Left lung (tissue), 10 donors: ENCODE data around the gene CCL18. TPM values are rescaled to one million over a fixed set of nuclear protein-coding genes. Genes with fewer than 3 reads are reported as not detected.

Source experiments
- ATAC-seq: fragments of 200-7000 bp; cut with Tn5 transposase; one replicate; pipeline ENCODE4 v1.9.1; 2020; ENCODE audit warnings: moderate library complexity
- DNase-seq, 4 donors: peaks; one replicate each; pipeline ENCODE4 v3.0.0-alpha.2; 2013 to 2020
- H3K27ac ChIP-seq, 2 donors: fragments of 200-600 bp; sonication (generic) in 1 of 2; one replicate each; pipeline versions ENCODE4 v1.5.0 to v1.8.0; 2020 to 2021
- H3K27me3 ChIP-seq, 2 donors: fragments of 200-600 bp; sonication (generic) in 1 of 2; one replicate each; pipeline versions ENCODE4 v1.5.0 to v1.8.0; 2020 to 2021
- H3K36me3 ChIP-seq, 2 donors: fragments of 200-600 bp; sonication (generic) in 1 of 2; one replicate each; pipeline versions ENCODE4 v1.5.0 to v1.8.0; 2020 to 2021
- H3K4me1 ChIP-seq, 2 donors: fragments of 200-600 bp; one replicate each; pipeline ENCODE4 v1.8.0; 2021
- H3K4me3 ChIP-seq, 2 donors: fragments of 200-600 bp; sonication (generic) in 1 of 2; one replicate each; pipeline versions ENCODE4 v1.5.0 to v1.8.0; 2020 to 2021; ENCODE audit warnings: mild to moderate bottlenecking in 1 of 2
- H3K9me3 ChIP-seq, 2 donors: fragments of 200-600 bp; sonication (generic) in 1 of 2; one replicate each; pipeline versions ENCODE4 v1.5.0 to v1.8.0; 2020 to 2021
- CTCF ChIP-seq, 2 donors: fragments of 200-600 bp; sonication (generic) in 1 of 2; IDR thresholded peaks; one replicate each; pipeline versions ENCODE4 v1.5.0 to v1.8.0; 2021; ENCODE audit warnings: antibody characterized with exemption in 2 of 2
- intact Hi-C, 2 donors: fragments of 100-400 bp; cut with DNase I; formaldehyde crosslinking; loops; one replicate each; pipeline versions ENCODE4 v1.11.2 to v1.14.2; 2022
- polyA plus RNA-seq, 6 donors: library from polyadenylated mRNA; unstranded; fragments of 120-200 nt; gene quantifications; one replicate each; pipeline ENCODE4 v1.2.1, GENCODE V29; 2013; ENCODE audit not compliant: insufficient read length in 6 of 6
- total RNA-seq, 2 donors: library from RNA; stranded (reverse); fragmentation: NEBNext Ultra II Directional; extraction: Animal tissue kit (Norgen Biotek cat#: 25700); gene quantifications; one replicate each; pipeline ENCODE4 v1.2.1, GENCODE V29; 2021
- donor health status: DM: no; HTN: yes; CAD: no.
- donor health status: DM: no; HTN: no; CAD: no.

CCL18 gene
- total and polyA plus RNA-seq, 8 donors = 0.20 to 348 (median 227) TPM; not detected in 5

DNA sequence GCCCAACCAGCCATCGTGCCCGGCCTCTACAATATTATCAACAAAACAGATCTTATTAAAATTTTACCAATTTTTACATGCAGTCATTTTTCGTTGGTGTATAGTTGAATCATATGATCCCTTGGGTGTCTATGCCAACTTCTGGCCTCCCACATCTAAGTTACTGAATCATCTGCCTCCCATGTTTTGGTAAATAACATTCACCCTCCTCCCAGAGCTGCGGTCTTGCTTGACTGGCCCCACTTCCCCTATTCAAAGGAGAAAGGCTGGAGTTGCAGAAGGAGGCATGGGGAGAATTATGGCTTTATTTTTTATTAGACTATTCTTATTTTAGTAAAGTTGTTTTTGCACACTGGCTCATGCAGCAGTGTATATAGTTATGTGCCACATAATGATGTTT lies 27.8 kb upstream of the CCL18 start:
- peak in 1 of 4 donors; percentile 51 for DNase-seq
- no peaks in the 10 kb centered on the region for H3K9me3 ChIP-seq
- ATAC-seq = peak; percentile 55
- no peak for TF ChIP-seq CTCF (IDR thresholded peaks at IDR 0.05)
- H3K4me3 ChIP-seq = no peak overlapping the region
- no peaks in the 10 kb centered on the region for H3K4me1 ChIP-seq
- H3K27me3 ChIP-seq = no peaks in the 10 kb centered on the region
- no peaks in the 10 kb centered on the region for H3K36me3 ChIP-seq
- intact Hi-C loops = no loop called here
- peak overlapping the region in 1 of 2 donors; percentile 55 for H3K27ac ChIP-seq

DNA sequence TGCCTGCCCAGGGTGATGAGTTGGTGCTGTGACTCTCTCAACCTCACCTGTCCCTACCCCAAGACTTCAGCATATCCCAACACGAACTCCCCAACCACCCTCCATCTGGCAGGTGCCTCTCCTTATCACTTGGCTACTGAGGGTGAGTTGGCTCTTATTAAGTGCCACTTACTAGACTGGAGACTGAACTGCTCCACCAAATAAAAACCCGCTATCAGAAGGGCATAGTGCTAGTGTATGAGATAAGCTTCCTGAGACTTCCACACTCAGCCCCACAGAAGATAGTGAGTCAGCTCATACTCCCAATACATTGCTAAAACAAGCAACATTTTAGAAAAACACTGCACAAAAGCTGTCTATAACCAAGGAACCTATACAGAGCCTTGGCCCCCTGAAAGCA lies 16.0 kb upstream of the CCL18 start:
- Histone ChIP-seq H3K27ac (no peak overlapping the region), H3K4me3 (no peak overlapping the region), H3K36me3 (no peaks in the 10 kb centered on the region), H3K27me3 (no peaks in the 10 kb centered on the region), H3K4me1 (no peaks in the 10 kb centered on the region), H3K9me3 (peaks cover 0 to 41% of the 10 kb centered on the region in 2 donors)
- intact Hi-C loops = no loop called here
- no peak for DNase-seq
- ATAC-seq = no peak
- no peak for TF ChIP-seq CTCF (IDR thresholded peaks at IDR 0.05)

- H3K9me3 ChIP-seq = peaks cover 0 to 41% of the 10 kb centered on the region in 2 donors
- no peak for TF ChIP-seq CTCF (IDR thresholded peaks at IDR 0.05)
- no peak overlapping the region for H3K27ac ChIP-seq
- H3K4me3 ChIP-seq = no peak overlapping the region
- H3K27me3 ChIP-seq = no peaks in the 10 kb centered on the region
- intact Hi-C loops = no loop called here
- no peaks in the 10 kb centered on the region for H3K4me1 ChIP-seq
- ATAC-seq (no peak), DNase-seq (no peak)
- no peaks in the 10 kb centered on the region for H3K36me3 ChIP-seq
Measured at GRCh38 chr17:36049643-36050042, 14.4 kb upstream of the CCL18 start.

- Histone ChIP-seq H3K4me3 (no peak overlapping the region), H3K27me3 (no peaks in the 10 kb centered on the region), H3K9me3 (peaks cover 0 to 21% of the 10 kb centered on the region in 2 donors), H3K27ac (no peak overlapping the region), H3K36me3 (no peaks in the 10 kb centered on the region), H3K4me1 (peaks cover 0 to 27% of the 10 kb centered on the region in 2 donors)
- ATAC-seq = no peak
- no peak for TF ChIP-seq CTCF (IDR thresholded peaks at IDR 0.05)
- DNase-seq = no peak
- intact Hi-C loops = no loop called here
Measured at GRCh38 chr17:36055171-36055570, 8.9 kb upstream of the CCL18 start.

DNA sequence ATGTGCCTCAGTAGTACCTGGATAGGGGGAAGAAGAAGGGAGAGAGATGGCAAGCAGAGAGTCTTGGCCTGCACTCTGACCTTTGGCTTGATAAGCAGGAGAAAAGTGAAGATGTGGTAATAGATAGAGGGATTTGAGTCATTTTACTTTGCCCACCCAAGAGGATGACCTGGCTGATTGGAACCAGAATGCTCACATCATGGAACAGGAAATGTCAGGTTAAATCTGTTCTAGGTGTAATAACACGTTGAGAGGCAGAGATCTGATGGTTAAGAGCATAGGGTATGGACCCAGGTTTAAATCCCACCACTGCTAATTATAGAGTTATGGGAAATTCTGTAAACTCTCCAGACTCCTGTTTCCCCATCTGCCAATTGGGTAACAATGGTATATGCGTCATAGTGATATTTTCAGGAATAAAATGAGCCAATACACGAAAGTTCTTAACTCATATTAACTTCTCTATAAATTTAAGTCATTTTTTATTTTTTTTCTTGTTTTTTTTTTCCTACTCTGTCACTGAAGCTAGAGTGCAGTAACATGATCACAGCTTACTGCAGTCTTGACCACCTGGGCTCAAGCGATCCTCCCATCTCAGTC lies 8.1 kb upstream of the CCL18 start:
- intact Hi-C loops = no loop called here
- H3K4me1 ChIP-seq = peaks cover 0 to 27% of the 10 kb centered on the region in 2 donors
- H3K27ac ChIP-seq = no peak overlapping the region
- no peaks in the 10 kb centered on the region for H3K27me3 ChIP-seq
- H3K36me3 ChIP-seq = no peaks in the 10 kb centered on the region
- no peak for TF ChIP-seq CTCF (IDR thresholded peaks at IDR 0.05)
- H3K9me3 ChIP-seq = peaks cover 0 to 14% of the 10 kb centered on the region in 2 donors
- no peak for ATAC-seq
- no peak overlapping the region for H3K4me3 ChIP-seq
- DNase-seq = no peak
